Caco-2 (cell line): ENCODE data around the gene AKAP9. TPM values are rescaled to one million over a fixed set of nuclear protein-coding genes. Genes with fewer than 3 reads are reported as not detected.
"Not testable (repeated sequence)": the region's sequence is repeated elsewhere in the genome, so short reads cannot be mapped to it uniquely, and the experiment has no call there.

Experiments
- BruUV-seq: library from RNA; stranded (reverse); fragments of 400-500 nt; replicated peaks from 2 replicates; lab custom pipeline; 2021; lab: Mats Ljungman, UMichigan
- CTCF ChIA-PET: fragments of 300-600 bp; sonication (Branson Sonifier 250); formaldehyde crosslinking; loops from one replicate; lab custom pipeline; 2022; ENCODE audit warnings: antibody characterized with exemption; lab: Charles Lee
- POLR2A ChIA-PET: fragments of 300-600 bp; sonication (Branson Sonifier 250); formaldehyde crosslinking; loops from one replicate; lab custom pipeline; 2022; ENCODE audit warnings: antibody characterized with exemption; lab: Charles Lee
- DNase-seq, 2 experiments: peaks; one replicate each; pipeline versions ENCODE4 v3.0.0 to v3.0.0-alpha.2; 2020 to 2022
- H3K27me3 ChIP-seq: replicated peaks from 2 replicates; pipeline ENCODE4 v1.6.0; 2011; ENCODE audit warnings: low read length; ENCODE audit not compliant: control insufficient read depth, insufficient read depth
- H3K36me3 ChIP-seq: 2 replicates; pipeline ENCODE4 v1.5.1; 2011; ENCODE audit warnings: low read length; ENCODE audit not compliant: control insufficient read depth, insufficient read depth
- H3K4me1 ChIP-seq: fragments of 250-450 bp; sonication (Bioruptor Pico); 2 replicates; pipeline ENCODE4 v1.5.1; 2020; ENCODE audit warnings: mild to moderate bottlenecking
- H3K4me3 ChIP-seq: 2 replicates; pipeline ENCODE4 v1.5.1; 2011; ENCODE audit warnings: low read depth, mild to moderate bottlenecking, control low read depth, low read length
- H3K9me3 ChIP-seq: fragments of 250-450 bp; sonication (Bioruptor Pico); 2 replicates; pipeline ENCODE4 v1.5.1; 2020; ENCODE audit warnings: mild to moderate bottlenecking, moderate library complexity
- H3K27ac Mint-ChIP-seq: one replicate; pipeline ENCODE4 v1.8.0; 2022; ENCODE audit warnings: mixed read lengths; ENCODE audit not compliant: unreplicated experiment
- H3K27me3 Mint-ChIP-seq: one replicate; pipeline ENCODE4 v1.8.0; 2022; ENCODE audit warnings: mixed read lengths; ENCODE audit not compliant: insufficient read depth, unreplicated experiment
- H3K36me3 Mint-ChIP-seq: one replicate; pipeline ENCODE4 v1.8.0; 2022; ENCODE audit warnings: mild to moderate bottlenecking, mixed read lengths; ENCODE audit not compliant: insufficient read depth, unreplicated experiment
- H3K4me1 Mint-ChIP-seq: one replicate; pipeline ENCODE4 v1.8.0; 2022; ENCODE audit warnings: low read depth, mixed read lengths; ENCODE audit not compliant: unreplicated experiment
- H3K4me3 Mint-ChIP-seq: one replicate; pipeline ENCODE4 v1.8.0; 2022; ENCODE audit warnings: mild to moderate bottlenecking, moderate library complexity, mixed read lengths; ENCODE audit not compliant: unreplicated experiment
- H3K9me3 Mint-ChIP-seq: one replicate; pipeline ENCODE4 v1.8.0; 2022; ENCODE audit warnings: mixed read lengths; ENCODE audit not compliant: unreplicated experiment
- CTCF ChIP-seq, 2 experiments: fragments of 200-600 bp in 1 of 2; IDR thresholded peaks; 1 replicate in 1 of 2; 2 replicates in 1 of 2; pipeline versions ENCODE4 v1.5.1 to v1.8.0; 2011 to 2022; ENCODE audit warnings: antibody characterized with exemption in 1 of 2, control low read depth in 1 of 2, inconsistent platforms in 1 of 2, low read depth in 1 of 2, low read length in 1 of 2, mild to moderate bottlenecking in 1 of 2, moderate library complexity in 1 of 2; ENCODE audit not compliant: insufficient read depth in 1 of 2, severe bottlenecking in 1 of 2, unreplicated experiment in 1 of 2
- intact Hi-C: fragments of 100-400 bp; cut with micrococcal nuclease; formaldehyde crosslinking; loops from one replicate; pipeline ENCODE4 v1.10.0; 2022; ENCODE audit not compliant: unreplicated experiment
- total RNA-seq: library from RNA; stranded (reverse); gene quantifications from 2 replicates; pipeline ENCODE4 v1.2.3, GENCODE V29; 2022

The AKAP9 gene
- total RNA-seq, 1 experiment from 2014 or later = 79.4 TPM

- no peak for TF ChIP-seq CTCF (IDR thresholded peaks at IDR 0.05; ENCODE audit: insufficient read depth in 1 of 2, low read depth in 1 of 2, low read length in 1 of 2, severe bottlenecking in 1 of 2, unreplicated experiment in 1 of 2)
- Mint-ChIP-seq H3K36me3 (peaks cover 78% of the 10 kb centered on the region), H3K4me1 (peaks cover 7% of the 10 kb centered on the region), H3K4me3 (no peak overlapping the region), H3K27ac (no peak overlapping the region), H3K27me3 (no peaks in the 10 kb centered on the region), H3K9me3 (no peaks in the 10 kb centered on the region)
- intact Hi-C loops = no loop called here
- ChIA-PET POLR2A (no interaction called here), CTCF (no interaction called here)
- no peak for DNase-seq
- H3K4me1 ChIP-seq = peaks cover 17% of the 10 kb centered on the region
- no TSS peak for BruUV-seq
- H3K9me3 ChIP-seq = no peaks in the 10 kb centered on the region
- H3K27me3 ChIP-seq = no peaks in the 10 kb centered on the region
- no peak overlapping the region for H3K4me3 ChIP-seq
- H3K36me3 ChIP-seq = peaks cover 1% of the 10 kb centered on the region; the same call in 1 of the 2 replicates
These were observed 132.0 kb downstream of the AKAP9 start for GRCh38 chr7:92072708-92073107.

- H3K4me1 ChIP-seq = peaks cover 17% of the 10 kb centered on the region
- peaks cover 3% of the 10 kb centered on the region; the same call in 1 of the 2 replicates for H3K36me3 ChIP-seq
- no peaks in the 10 kb centered on the region for H3K27me3 ChIP-seq
- DNase-seq = peak in 1 of 2 experiments; percentile 3
- H3K9me3 ChIP-seq = no peaks in the 10 kb centered on the region
- Mint-ChIP-seq H3K4me3 (no peak overlapping the region), H3K4me1 (peaks cover 7% of the 10 kb centered on the region), H3K27me3 (no peaks in the 10 kb centered on the region), H3K27ac (peak overlapping the region; percentile 74), H3K9me3 (no peaks in the 10 kb centered on the region), H3K36me3 (peaks cover 83% of the 10 kb centered on the region)
- CTCF ChIA-PET = no interaction called here
- intact Hi-C loops = loop anchor here (1.0 to 2.0 kb wide), 3 partner anchors 18 to 59 kb away; partner anchors contain the start of gene CYP51A1
- BruUV-seq = no TSS peak
- no peak for TF ChIP-seq CTCF (IDR thresholded peaks at IDR 0.05; ENCODE audit: insufficient read depth in 1 of 2, low read depth in 1 of 2, low read length in 1 of 2, severe bottlenecking in 1 of 2, unreplicated experiment in 1 of 2)
- POLR2A ChIA-PET = interaction anchor here (0.8 kb wide), 1 partner anchor 215 kb away, joined by 3 read pairs; no protein-coding TSS in a partner anchor
- no peak overlapping the region for H3K4me3 ChIP-seq
These were observed 134.9 kb downstream of the AKAP9 start for GRCh38 chr7:92075455-92076158.

- Histone ChIP-seq H3K4me1 (peaks cover 17% of the 10 kb centered on the region), H3K36me3 (peaks cover 3% of the 10 kb centered on the region; the same call in 1 of the 2 replicates), H3K9me3 (no peaks in the 10 kb centered on the region), H3K27me3 (no peaks in the 10 kb centered on the region), H3K4me3 (no peak overlapping the region)
- no peaks in the 10 kb centered on the region for H3K9me3 Mint-ChIP-seq
- H3K4me3 Mint-ChIP-seq = peak overlapping the region; percentile 24
- ChIA-PET POLR2A (interaction anchor here (0.5 to 0.8 kb wide), 2 partner anchors 8 to 215 kb away, joined by 3 to 7 read pairs; no protein-coding TSS in a partner anchor), CTCF (no interaction called here)
- H3K27me3 Mint-ChIP-seq = no peaks in the 10 kb centered on the region
- H3K4me1 Mint-ChIP-seq = no peaks in the 10 kb centered on the region
- TF ChIP-seq CTCF (IDR thresholded peaks at IDR 0.05; ENCODE audit: insufficient read depth in 1 of 2, low read depth in 1 of 2, low read length in 1 of 2, severe bottlenecking in 1 of 2, unreplicated experiment in 1 of 2) = no peak
- H3K36me3 Mint-ChIP-seq = peaks cover 74% of the 10 kb centered on the region
- intact Hi-C loops = loop anchor here (1.0 to 2.0 kb wide), 3 partner anchors 19 to 58 kb away; partner anchors contain the start of gene CYP51A1
- no TSS peak for BruUV-seq
- H3K27ac Mint-ChIP-seq = peak overlapping the region; percentile 74
- peak in 1 of 2 experiments; percentile 27 for DNase-seq
These were observed 135.8 kb downstream of the AKAP9 start for GRCh38 chr7:92076509-92076908.

GRCh38 chr7:92083922-92084321, 143.3 kb downstream of the AKAP9 start:
- CTCF ChIA-PET, H3K4me1 ChIP-seq, H3K4me1 Mint-ChIP-seq, H3K27me3 Mint-ChIP-seq, H3K9me3 Mint-ChIP-seq, H3K27ac Mint-ChIP-seq, H3K36me3 ChIP-seq, intact Hi-C loops, H3K27me3 ChIP-seq, H3K9me3 ChIP-seq, H3K4me3 ChIP-seq, BruUV-seq, DNase-seq, H3K4me3 Mint-ChIP-seq, POLR2A ChIA-PET: not testable (repeated sequence)
- peaks cover 75% of the 10 kb centered on the region for H3K36me3 Mint-ChIP-seq
